SK-N-SH (cell line): Measurements from ENCODE around the gene NCKAP5.

ENCODE experiments used
- EP300 ChIP-seq, 2 experiments: IDR thresholded peaks; 2 replicates each; pipeline versions ENCODE4 v1.4.0 to v1.6.1; 2012; ENCODE audit warnings: borderline replicate concordance in 1 of 2, low read depth in 1 of 2, low read length in 1 of 2
- EZH2phosphoT487 ChIP-seq: fragments of 200-600 bp; sonication (generic); IDR thresholded peaks from 2 replicates; pipeline ENCODE4 v1.6.1; 2017; ENCODE audit warnings: low read depth, mixed run types, mild to moderate bottlenecking, antibody characterized with exemption, moderate library complexity, borderline replicate concordance
- POLR2AphosphoS5 ChIP-seq: IDR thresholded peaks from 2 replicates; pipeline ENCODE4 v1.6.1; 2012; ENCODE audit warnings: low read depth, low read length
- YY1 ChIP-seq: IDR thresholded peaks from 2 replicates; pipeline ENCODE4 v1.4.0; 2012; ENCODE audit warnings: low read depth, mild to moderate bottlenecking
- TF ChIP-seq, protein P1 (sequence below): fragments of 200-600 bp; sonication (generic); IDR thresholded peaks from 2 replicates; pipeline ENCODE4 v1.6.1; 2017; ENCODE audit warnings: antibody characterized with exemption, mild to moderate bottlenecking, moderate library complexity

DNA sequence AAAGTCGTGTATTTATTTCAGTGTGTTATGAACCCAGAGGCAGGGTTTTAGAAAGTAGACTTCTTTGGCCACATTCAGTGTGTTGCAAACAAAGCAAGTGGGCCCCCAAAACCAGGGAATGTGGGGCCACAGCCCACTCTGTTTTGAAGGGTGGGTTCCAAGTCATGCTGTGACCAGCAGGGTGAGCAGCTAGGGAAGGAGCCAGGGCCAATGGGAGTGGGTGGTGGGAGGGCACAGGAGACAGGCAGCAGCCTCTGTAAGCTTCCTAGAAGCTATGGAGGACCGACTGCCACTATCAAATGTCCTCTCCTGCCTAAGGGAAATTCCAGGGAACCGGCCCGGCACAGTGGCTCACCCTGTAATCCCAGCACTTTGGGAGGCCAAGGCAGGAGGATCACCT is 847.9 kb downstream of the NCKAP5 start:
- TF ChIP-seq, protein P1, sequence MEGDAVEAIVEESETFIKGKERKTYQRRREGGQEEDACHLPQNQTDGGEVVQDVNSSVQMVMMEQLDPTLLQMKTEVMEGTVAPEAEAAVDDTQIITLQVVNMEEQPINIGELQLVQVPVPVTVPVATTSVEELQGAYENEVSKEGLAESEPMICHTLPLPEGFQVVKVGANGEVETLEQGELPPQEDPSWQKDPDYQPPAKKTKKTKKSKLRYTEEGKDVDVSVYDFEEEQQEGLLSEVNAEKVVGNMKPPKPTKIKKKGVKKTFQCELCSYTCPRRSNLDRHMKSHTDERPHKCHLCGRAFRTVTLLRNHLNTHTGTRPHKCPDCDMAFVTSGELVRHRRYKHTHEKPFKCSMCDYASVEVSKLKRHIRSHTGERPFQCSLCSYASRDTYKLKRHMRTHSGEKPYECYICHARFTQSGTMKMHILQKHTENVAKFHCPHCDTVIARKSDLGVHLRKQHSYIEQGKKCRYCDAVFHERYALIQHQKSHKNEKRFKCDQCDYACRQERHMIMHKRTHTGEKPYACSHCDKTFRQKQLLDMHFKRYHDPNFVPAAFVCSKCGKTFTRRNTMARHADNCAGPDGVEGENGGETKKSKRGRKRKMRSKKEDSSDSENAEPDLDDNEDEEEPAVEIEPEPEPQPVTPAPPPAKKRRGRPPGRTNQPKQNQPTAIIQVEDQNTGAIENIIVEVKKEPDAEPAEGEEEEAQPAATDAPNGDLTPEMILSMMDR = no peak
- no peak for TF ChIP-seq EZH2phosphoT487
- TF ChIP-seq POLR2AphosphoS5 = no peak
- no peak for TF ChIP-seq EP300 (IDR thresholded peaks at IDR 0.05; ENCODE audit: borderline replicate concordance in 1 of 2, low read depth in 1 of 2, low read length in 1 of 2)
- TF ChIP-seq YY1 = no peak
